Gastroesophageal sphincter (tissue), 4 donors: ENCODE measurements around the gene RTF1. TPM values are rescaled to one million over a fixed set of nuclear protein-coding genes. Genes with fewer than 3 reads are reported as not detected.
A peak's percentile ranks its signal among the peaks of the same experiment; 100 is the strongest.

ENCODE experiments used
- ATAC-seq: fragments of 150-250 bp; one replicate; pipeline ENCODE4 v1.9.1; 2016; ENCODE audit warnings: mild to moderate bottlenecking, moderate library complexity
- H3K27ac ChIP-seq, 4 donors: fragments of 200-600 bp; sonication (generic) in 3 of 4; 1 replicate in 3 of 4; 2 replicates in 1 of 4; pipeline ENCODE4 v1.5.1; 2016 to 2019
- H3K27me3 ChIP-seq: fragments of 200-600 bp; sonication (generic); one replicate; pipeline ENCODE4 v1.5.1; 2019
- H3K36me3 ChIP-seq, 2 donors: fragments of 200-600 bp; sonication (generic); one replicate each; pipeline ENCODE4 v1.5.1; 2019; ENCODE audit warnings: control low read depth in 1 of 2
- H3K4me1 ChIP-seq, 3 donors: fragments of 200-600 bp; sonication (generic); 1 replicate in 2 of 3; 2 replicates in 1 of 3; pipeline ENCODE4 v1.5.1; 2016 to 2019; ENCODE audit warnings: control low read depth in 2 of 3
- H3K4me3 ChIP-seq, 2 donors: fragments of 200-600 bp; sonication (generic); one replicate each; pipeline ENCODE4 v1.5.1; 2019; ENCODE audit warnings: mild to moderate bottlenecking in 1 of 2, moderate library complexity in 1 of 2
- H3K9me3 ChIP-seq, 3 donors: fragments of 200-600 bp; sonication (generic); one replicate each; pipeline ENCODE4 v1.5.1; 2017 to 2019; ENCODE audit warnings: control low read depth in 2 of 3
- EP300 ChIP-seq: sonication (generic); formaldehyde crosslinking; IDR thresholded peaks from one replicate; pipeline ENCODE4 v1.6.1; 2017; ENCODE audit warnings: antibody characterized with exemption, mild to moderate bottlenecking
- POLR2A ChIP-seq, 2 donors: fragments of 450-650 bp; IDR thresholded peaks; one replicate each; pipeline ENCODE4 v1.6.1; 2017; ENCODE audit warnings: antibody characterized with exemption in 2 of 2, mild to moderate bottlenecking in 2 of 2, moderate library complexity in 1 of 2
- POLR2AphosphoS5 ChIP-seq: sonication (generic); formaldehyde crosslinking; IDR thresholded peaks from one replicate; pipeline ENCODE4 v1.6.1; 2017; ENCODE audit warnings: antibody characterized with exemption
- WGBS, 2 donors: methylation state at CpG; one replicate each; pipeline ENCODE4 v1.1.5; 2018; ENCODE audit warnings: low coverage in 1 of 2; 5-methylcytosine and 5-hydroxymethylcytosine counted together
- total RNA-seq, 4 donors: library from RNA; depleted of rRNA; stranded (reverse); fragments of >200 nt; gene quantifications; one replicate each; pipeline ENCODE4 v1.1.0, GENCODE V29; 2016
- TF ChIP-seq, protein P1 (sequence below), 4 experiments: fragments of 200-600 bp in 2 of 4; fragments of 450-650 bp in 2 of 4; sonication (generic) in 1 of 4; IDR thresholded peaks; one replicate each; pipeline ENCODE4 v1.5.1; 2017 to 2019; ENCODE audit warnings: antibody characterized with exemption in 4 of 4, mild to moderate bottlenecking in 2 of 4, moderate library complexity in 2 of 4

The RTF1 gene
- total RNA-seq, 4 donors from 2014 or later: 31.9 to 53.2 (median 34.8) TPM

DNA sequence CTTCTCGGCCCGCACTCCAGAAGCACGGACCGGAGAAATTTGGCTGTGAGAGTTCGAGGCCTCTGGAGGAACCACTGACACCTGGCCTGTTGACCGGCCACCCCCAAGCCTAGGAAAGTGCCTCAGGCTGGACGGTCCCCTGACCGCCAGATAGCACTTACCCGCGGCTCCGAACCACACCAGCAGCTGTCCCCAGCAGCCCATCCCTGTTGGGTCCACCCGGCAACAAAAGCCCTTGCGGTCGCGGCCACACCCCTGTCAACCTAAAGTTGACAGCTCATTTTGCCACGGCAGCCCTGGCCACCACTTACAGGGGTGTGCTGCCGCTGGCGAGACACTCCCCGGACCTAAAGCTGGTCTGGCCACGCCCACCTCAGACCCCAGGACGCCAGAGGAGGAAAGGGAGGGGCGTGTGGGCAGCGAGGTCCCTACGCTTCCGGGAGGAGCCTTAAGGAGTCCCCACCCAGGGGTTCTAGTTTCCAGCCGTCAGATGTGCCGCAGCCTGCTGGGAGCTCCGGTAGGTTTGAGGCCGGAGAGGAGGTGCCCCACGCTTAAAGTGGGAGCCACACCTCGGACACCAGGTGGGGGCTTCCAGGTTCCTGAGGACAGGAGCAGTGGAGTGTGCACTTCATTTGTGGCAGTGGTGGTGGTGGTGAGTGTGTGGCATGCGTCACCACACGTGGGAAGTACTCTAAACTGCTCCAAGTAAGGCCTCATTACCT is 96.8 kb downstream of the RTF1 start, which contains the start of gene LTK:
TSS of gene LTK (minus strand) at position 322 of the 722 bp plus-strand sequence. CDS start at position 204, 118 bp downstream.
- 56% methylated on average over 2 of the region's 33 CpGs; no CpG with 5 or more reads in 1 of the 2 donors for WGBS, 2 donors
- peaks cover 47% of the 10 kb centered on the region for H3K27me3 ChIP-seq
- TF ChIP-seq EP300 (no peak), POLR2AphosphoS5 (no peak), POLR2A (IDR thresholded peaks at IDR 0.05) (no peak)
- no peaks in the 10 kb centered on the region for H3K9me3 ChIP-seq
- H3K27ac ChIP-seq: no peak within 1 kb of the TSS
- peak within 1 kb of the TSS in 1 of 2 donors; percentile 45 for H3K4me3 ChIP-seq
- peak; percentile 42 for ATAC-seq
- H3K4me1 ChIP-seq: peaks cover 0 to 31% (median 26%) of the 10 kb centered on the region in 3 donors
- H3K36me3 ChIP-seq: peaks cover 0 to 15% of the 10 kb centered on the region in 2 donors

DNA sequence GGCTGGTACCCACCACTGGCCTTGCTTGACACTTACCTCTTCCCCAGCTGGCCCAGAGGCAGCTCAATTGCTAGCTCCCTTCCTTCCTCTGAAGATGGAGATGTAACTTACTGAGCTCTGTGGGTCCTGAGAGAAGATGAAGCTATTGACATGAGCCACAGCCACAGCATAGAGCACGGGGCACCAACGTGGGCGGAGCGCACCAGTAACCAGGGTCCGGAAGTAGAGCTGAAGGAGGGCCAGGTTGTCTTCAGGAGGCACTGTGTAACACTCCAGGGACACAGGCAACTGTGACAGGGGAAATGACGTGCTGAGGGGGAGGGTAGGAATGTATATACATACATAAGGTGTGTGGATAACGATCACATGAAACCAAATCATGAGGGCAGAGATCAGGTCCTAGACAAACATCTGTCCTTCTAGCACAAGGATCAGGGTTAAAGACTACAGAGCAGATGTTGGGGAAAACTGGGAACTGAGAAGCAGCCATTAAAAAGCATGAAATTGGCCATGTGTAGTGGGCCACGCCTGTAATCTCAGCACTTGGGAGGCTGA is 101.1 kb downstream of the RTF1 start:
- no peak for ATAC-seq
- no peak for TF ChIP-seq POLR2A (IDR thresholded peaks at IDR 0.05)
- no peak for TF ChIP-seq POLR2AphosphoS5
- TF ChIP-seq, protein P1, sequence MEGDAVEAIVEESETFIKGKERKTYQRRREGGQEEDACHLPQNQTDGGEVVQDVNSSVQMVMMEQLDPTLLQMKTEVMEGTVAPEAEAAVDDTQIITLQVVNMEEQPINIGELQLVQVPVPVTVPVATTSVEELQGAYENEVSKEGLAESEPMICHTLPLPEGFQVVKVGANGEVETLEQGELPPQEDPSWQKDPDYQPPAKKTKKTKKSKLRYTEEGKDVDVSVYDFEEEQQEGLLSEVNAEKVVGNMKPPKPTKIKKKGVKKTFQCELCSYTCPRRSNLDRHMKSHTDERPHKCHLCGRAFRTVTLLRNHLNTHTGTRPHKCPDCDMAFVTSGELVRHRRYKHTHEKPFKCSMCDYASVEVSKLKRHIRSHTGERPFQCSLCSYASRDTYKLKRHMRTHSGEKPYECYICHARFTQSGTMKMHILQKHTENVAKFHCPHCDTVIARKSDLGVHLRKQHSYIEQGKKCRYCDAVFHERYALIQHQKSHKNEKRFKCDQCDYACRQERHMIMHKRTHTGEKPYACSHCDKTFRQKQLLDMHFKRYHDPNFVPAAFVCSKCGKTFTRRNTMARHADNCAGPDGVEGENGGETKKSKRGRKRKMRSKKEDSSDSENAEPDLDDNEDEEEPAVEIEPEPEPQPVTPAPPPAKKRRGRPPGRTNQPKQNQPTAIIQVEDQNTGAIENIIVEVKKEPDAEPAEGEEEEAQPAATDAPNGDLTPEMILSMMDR (IDR thresholded peaks at IDR 0.05): no peak
- TF ChIP-seq EP300: no peak
- H3K27ac ChIP-seq: no peak overlapping the region
- H3K27me3 ChIP-seq: peaks cover 16% of the 10 kb centered on the region
- 90 to 94% methylated on average over 5 to 6 of the region's 8 CpGs for WGBS, 2 donors
- H3K4me1 ChIP-seq: peaks cover 0 to 11% (median 8%) of the 10 kb centered on the region in 3 donors
- peaks cover 0 to 48% of the 10 kb centered on the region in 2 donors for H3K36me3 ChIP-seq
- no peaks in the 10 kb centered on the region for H3K9me3 ChIP-seq
- H3K4me3 ChIP-seq: no peak overlapping the region

- no peak for ATAC-seq
- H3K36me3 ChIP-seq: peaks cover 0 to 75% of the 10 kb centered on the region in 2 donors
- whole genome bisulfite sequencing, 2 donors: 100% methylated on average over 1 of the region's 17 CpGs; no CpG with 5 or more reads in 1 of the 2 donors
Observed at GRCh38 chr15:41520636-41521035, 103.7 kb downstream of the RTF1 start.

DNA sequence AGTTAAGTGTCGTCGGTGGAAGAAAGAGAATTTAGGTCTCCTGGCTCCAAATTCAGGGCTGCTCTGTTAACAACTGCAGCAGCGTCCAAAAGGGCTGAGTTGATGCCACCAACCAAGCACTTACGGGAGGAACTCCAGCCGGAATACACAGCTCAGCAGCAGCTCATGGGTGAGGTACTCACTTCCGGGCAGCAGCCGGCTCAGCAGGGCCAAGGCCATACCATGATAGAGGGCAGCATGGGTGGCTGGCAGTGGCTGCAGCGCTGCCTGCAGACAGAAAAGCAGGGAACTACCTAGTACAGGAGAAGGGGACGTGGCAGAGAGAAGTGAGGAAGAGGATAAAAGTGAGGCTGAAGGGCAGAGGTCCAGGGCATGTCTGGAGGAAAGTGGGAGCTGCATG is 104.7 kb downstream of the RTF1 start:
- Histone ChIP-seq H3K4me1 (no peaks in the 10 kb centered on the region), H3K27me3 (no peaks in the 10 kb centered on the region), H3K9me3 (no peaks in the 10 kb centered on the region), H3K36me3 (peaks cover 0 to 85% of the 10 kb centered on the region in 2 donors), H3K4me3 (no peak overlapping the region), H3K27ac (no peak overlapping the region)
- TF ChIP-seq POLR2AphosphoS5 (no peak), POLR2A (IDR thresholded peaks at IDR 0.05) (no peak), EP300 (no peak)
- TF ChIP-seq, protein P1 (IDR thresholded peaks at IDR 0.05): no peak
- ATAC-seq: no peak
- WGBS, 2 donors: 72% methylated on average over 4 of the region's 9 CpGs; no CpG with 5 or more reads in 1 of the 2 donors

More at GRCh38 chr15:41520636-41521035, 103.7 kb downstream of the RTF1 start:
- H3K27ac ChIP-seq: no peak overlapping the region
- no peaks in the 10 kb centered on the region for H3K27me3 ChIP-seq
- H3K4me3 ChIP-seq: no peak overlapping the region
- H3K9me3 ChIP-seq: no peaks in the 10 kb centered on the region
- TF ChIP-seq POLR2A (IDR thresholded peaks at IDR 0.05): no peak
- TF ChIP-seq, protein P1 (IDR thresholded peaks at IDR 0.05): no peak
- no peak for TF ChIP-seq POLR2AphosphoS5
- no peak for TF ChIP-seq EP300
- H3K4me1 ChIP-seq: no peaks in the 10 kb centered on the region

- peaks cover 0 to 87% of the 10 kb centered on the region in 2 donors for H3K36me3 ChIP-seq
- no peak overlapping the region for H3K27ac ChIP-seq
- H3K4me3 ChIP-seq: no peak overlapping the region
- TF ChIP-seq, protein P1 (IDR thresholded peaks at IDR 0.05): no peak
- TF ChIP-seq EP300: no peak
- TF ChIP-seq POLR2A (IDR thresholded peaks at IDR 0.05): no peak
- no peak for TF ChIP-seq POLR2AphosphoS5
- H3K4me1 ChIP-seq: no peaks in the 10 kb centered on the region
- no CpG with 5 or more reads among the region's 5 CpGs for WGBS, 2 donors
- no peaks in the 10 kb centered on the region for H3K9me3 ChIP-seq
- ATAC-seq: no peak
- H3K27me3 ChIP-seq: no peaks in the 10 kb centered on the region
Observed at GRCh38 chr15:41523097-41523496, 106.2 kb downstream of the RTF1 start.
